ACC112 (cell line): ENCODE measurements around the gene ITPR2.

Source experiments
- H2AFZ ChIP-seq: fragments of 200-600 bp; sonication (generic); one replicate; pipeline ENCODE4 v1.6.0; 2017; ENCODE audit warnings: antibody characterized with exemption, low read length; ENCODE audit not compliant: unreplicated experiment
- H3K27ac ChIP-seq: fragments of 200-600 bp; sonication (generic); 2 replicates; pipeline ENCODE4 v1.5.1; 2014; ENCODE audit warnings: low read depth, mild to moderate bottlenecking, antibody characterized with exemption, low read length, moderate library complexity
- H3K27me3 ChIP-seq: fragments of 200-600 bp; sonication (generic); 2 replicates; pipeline ENCODE4 v1.6.1; 2014; ENCODE audit warnings: mild to moderate bottlenecking, antibody characterized with exemption, low read length, moderate library complexity, mixed read lengths; ENCODE audit not compliant: insufficient read depth
- H3K36me3 ChIP-seq: fragments of 200-600 bp; sonication (generic); 2 replicates; pipeline ENCODE4 v1.6.1; 2016; ENCODE audit warnings: mild to moderate bottlenecking, antibody characterized with exemption, low read length, moderate library complexity, mixed read lengths; ENCODE audit not compliant: insufficient read depth
- H3K4me1 ChIP-seq: fragments of 200-600 bp; sonication (generic); one replicate; pipeline ENCODE4 v1.6.1; 2016; ENCODE audit warnings: low read length, mixed read lengths; ENCODE audit not compliant: insufficient read depth, unreplicated experiment, control insufficient read depth
- H3K4me3 ChIP-seq: fragments of 200-600 bp; sonication (generic); 2 replicates; pipeline ENCODE4 v1.5.1; 2014; ENCODE audit warnings: mild to moderate bottlenecking, low read depth, low read length
- H3K79me2 ChIP-seq: fragments of 200-600 bp; sonication (generic); one replicate; pipeline ENCODE4 v1.6.0; 2016; ENCODE audit warnings: low read length; ENCODE audit not compliant: control insufficient read depth, unreplicated experiment, insufficient read depth

Gene ITPR2

GRCh38 chr12:26741584-26742227, 91.3 kb downstream of the ITPR2 start:
- Histone ChIP-seq H2AFZ (no peak overlapping the region), H3K27me3 (no peaks in the 10 kb centered on the region), H3K4me3 (no peak overlapping the region), H3K36me3 (no peaks in the 10 kb centered on the region), H3K27ac (no peak overlapping the region), H3K4me1 (peaks cover 18% of the 10 kb centered on the region), H3K79me2 (no peaks in the 10 kb centered on the region)

DNA sequence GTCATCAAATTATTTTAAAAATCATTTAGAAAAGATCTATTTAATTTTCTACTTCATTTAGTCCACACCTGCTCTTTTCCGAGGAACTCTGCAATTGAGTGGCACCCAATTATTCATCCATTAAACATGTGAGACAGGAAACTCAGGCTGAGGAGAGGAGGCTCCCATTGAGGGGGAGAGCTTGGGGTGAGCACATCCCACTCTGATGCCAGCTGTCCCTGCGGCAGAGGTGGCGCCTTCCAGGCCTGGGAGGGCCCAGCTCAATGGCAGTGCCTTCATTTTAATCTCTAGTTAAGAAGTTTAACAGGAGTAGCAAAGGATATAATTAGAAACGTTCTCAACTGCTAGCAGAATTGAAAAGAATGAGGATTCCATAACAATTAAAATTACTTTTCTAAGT, 92.0 kb downstream of the ITPR2 start:
- Histone ChIP-seq H3K4me1 (peaks cover 15% of the 10 kb centered on the region), H2AFZ (no peak overlapping the region), H3K27ac (no peak overlapping the region), H3K27me3 (no peaks in the 10 kb centered on the region), H3K4me3 (no peak overlapping the region), H3K79me2 (no peaks in the 10 kb centered on the region), H3K36me3 (no peaks in the 10 kb centered on the region)

DNA sequence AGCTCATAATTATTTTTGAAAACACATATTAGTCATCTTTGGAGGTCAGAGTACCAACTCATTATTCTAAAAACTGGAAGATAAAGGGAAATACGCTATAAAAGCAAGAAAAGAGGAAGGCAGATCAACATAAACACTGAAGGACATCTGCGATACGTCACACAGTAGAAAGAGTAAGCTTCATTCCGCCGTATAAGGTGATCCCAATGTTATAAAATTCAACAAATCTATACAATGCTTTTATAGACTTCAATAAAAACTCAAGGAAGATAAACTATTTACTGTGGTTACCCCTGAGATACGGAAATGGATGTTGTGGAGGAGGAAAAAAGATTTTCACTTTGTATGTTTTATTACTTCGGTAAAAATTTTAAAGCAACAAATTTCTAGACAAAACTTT, 92.6 kb downstream of the ITPR2 start:
- Histone ChIP-seq H3K36me3 (no peaks in the 10 kb centered on the region), H3K4me3 (no peak overlapping the region), H3K79me2 (no peaks in the 10 kb centered on the region), H3K27me3 (no peaks in the 10 kb centered on the region), H3K4me1 (peaks cover 11% of the 10 kb centered on the region), H2AFZ (no peak overlapping the region), H3K27ac (no peak overlapping the region)

DNA sequence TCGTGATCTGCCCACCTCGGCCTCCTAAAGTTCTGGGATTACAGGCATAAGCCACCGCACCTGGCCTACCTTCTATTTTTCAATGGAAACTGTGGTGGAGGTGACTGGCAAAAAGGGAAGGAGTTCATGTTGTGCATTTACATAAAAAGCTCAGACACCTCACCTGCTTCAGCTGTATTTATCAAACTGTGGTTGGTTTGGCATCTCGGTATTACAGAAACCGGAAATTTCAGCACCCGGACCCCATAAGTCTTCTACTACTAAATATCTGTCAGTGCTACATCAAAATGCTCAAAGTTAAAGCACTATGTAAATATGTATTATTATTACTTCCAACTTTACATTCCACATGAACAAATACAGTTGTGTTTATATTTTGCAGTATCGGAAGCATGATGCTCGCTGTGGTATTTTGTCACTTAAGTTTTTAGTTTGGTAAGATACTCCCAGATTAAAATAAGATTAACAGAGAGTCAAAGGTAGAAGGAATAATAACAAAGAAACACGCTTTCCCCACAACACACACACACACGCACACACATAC, 95.4 kb downstream of the ITPR2 start:
- no peaks in the 10 kb centered on the region for H3K36me3 ChIP-seq
- no peak overlapping the region for H2AFZ ChIP-seq
- no peak overlapping the region for H3K4me3 ChIP-seq
- no peak overlapping the region for H3K27ac ChIP-seq
- H3K79me2 ChIP-seq, result no peaks in the 10 kb centered on the region
- peaks cover 11% of the 10 kb centered on the region for H3K4me1 ChIP-seq
- H3K27me3 ChIP-seq, result no peaks in the 10 kb centered on the region

DNA sequence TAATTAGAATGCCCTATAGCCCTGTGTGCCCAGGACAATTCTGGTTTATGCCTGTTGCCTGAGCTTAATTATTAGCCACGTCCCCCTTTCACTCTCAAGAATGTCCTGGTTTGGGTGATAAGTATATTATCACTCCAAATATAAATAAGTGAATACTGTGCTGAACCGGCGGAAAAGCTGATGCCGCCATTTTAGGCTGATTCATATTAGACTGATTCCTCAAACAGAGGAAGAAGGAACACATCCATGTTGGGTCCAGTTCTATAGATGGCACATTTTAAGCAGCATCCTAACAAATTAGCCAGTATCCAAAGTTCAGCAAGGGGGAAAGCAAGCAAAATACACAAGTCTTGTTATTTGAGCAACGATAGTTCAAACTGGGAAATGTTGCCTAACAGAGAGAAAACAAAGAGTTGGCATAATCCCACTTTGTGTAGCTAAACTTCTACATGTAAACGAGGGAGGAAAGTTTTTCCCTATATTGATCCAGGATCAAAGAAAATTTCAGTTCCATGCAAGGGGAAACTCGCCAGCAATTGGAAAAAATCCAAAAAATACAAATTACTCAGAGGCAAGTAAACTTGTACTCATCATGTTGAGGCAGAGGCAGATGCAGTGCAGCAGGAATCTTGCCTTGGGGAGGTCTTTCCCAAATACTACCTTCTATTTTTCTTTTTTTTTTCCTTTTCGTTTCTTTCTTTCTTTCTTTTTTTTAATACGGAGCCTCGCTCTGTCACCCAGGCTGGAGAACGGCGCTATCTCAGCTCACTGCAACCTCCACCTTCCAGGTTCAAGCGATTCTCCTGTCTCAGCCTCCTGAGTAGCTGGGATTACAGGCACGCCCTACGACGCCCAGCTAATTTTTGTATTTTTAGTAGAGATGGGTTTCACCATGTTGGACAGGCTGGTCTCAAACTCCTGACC, 96.2 kb downstream of the ITPR2 start:
- Histone ChIP-seq H3K4me3 (no peak overlapping the region), H2AFZ (peak overlapping the region; percentile 2), H3K4me1 (peaks cover 11% of the 10 kb centered on the region), H3K36me3 (no peaks in the 10 kb centered on the region), H3K27ac (no peak overlapping the region), H3K79me2 (no peaks in the 10 kb centered on the region), H3K27me3 (no peaks in the 10 kb centered on the region)

DNA sequence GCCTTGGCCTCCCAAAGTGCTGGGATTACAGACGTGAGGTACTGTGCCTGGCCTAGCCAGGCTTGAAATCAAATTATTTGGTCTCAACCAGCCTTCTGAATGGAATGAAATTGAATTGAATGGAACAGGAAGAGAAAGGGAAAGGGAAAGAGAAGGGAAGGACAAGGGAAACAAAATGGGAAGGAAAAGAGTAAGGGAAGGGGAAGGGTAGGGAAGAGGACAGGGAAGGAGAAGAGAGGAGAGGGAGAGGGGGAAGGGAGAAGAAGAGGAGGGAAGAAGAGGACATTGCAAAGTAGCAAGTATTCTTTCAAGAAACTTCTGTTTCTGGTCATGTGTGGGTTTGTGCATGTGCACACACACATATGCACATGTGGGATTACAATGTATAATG, 97.8 kb downstream of the ITPR2 start:
- Histone ChIP-seq H3K36me3 (no peaks in the 10 kb centered on the region), H3K27me3 (no peaks in the 10 kb centered on the region), H3K4me1 (peaks cover 11% of the 10 kb centered on the region), H3K27ac (no peak overlapping the region), H2AFZ (no peak overlapping the region), H3K79me2 (no peaks in the 10 kb centered on the region), H3K4me3 (no peak overlapping the region)

DNA sequence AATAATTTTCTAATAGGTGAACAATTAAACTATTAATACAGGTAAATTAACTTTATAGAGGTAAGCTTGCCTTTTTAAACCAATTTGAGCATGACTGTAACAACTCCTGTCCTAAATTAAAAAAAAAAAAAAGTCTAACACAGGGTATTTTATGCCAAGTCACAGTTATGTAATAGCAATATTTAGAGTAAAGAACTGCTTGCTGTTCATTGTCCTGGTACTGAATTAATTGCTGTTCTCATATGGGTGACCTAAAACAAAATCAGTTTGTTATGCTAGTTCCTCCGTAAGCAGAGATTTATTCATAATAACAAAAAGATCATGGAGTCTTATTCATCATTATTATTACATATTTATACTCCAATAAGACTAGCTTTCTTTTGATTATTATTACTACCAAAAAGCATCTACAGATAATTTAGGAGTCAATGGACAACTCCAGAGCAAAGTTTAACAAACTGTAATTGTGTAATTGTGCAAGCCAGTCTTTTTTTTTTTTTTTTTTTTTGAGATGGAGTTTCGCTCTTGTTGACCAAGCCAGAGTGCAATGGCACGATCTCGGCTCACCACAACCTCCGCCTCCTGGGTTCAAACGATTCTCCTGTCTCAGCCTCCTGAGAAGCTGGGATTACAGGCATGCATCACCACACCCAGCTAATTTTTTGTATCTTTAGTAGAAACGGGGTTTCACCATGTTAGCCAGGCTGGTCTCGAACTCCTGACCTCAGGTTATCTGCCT, 98.3 kb downstream of the ITPR2 start:
- no peaks in the 10 kb centered on the region for H3K79me2 ChIP-seq
- no peak overlapping the region for H3K4me3 ChIP-seq
- no peaks in the 10 kb centered on the region for H3K27me3 ChIP-seq
- H3K36me3 ChIP-seq, result no peaks in the 10 kb centered on the region
- H2AFZ ChIP-seq, result no peak overlapping the region
- no peak overlapping the region for H3K27ac ChIP-seq
- peaks cover 11% of the 10 kb centered on the region for H3K4me1 ChIP-seq

DNA sequence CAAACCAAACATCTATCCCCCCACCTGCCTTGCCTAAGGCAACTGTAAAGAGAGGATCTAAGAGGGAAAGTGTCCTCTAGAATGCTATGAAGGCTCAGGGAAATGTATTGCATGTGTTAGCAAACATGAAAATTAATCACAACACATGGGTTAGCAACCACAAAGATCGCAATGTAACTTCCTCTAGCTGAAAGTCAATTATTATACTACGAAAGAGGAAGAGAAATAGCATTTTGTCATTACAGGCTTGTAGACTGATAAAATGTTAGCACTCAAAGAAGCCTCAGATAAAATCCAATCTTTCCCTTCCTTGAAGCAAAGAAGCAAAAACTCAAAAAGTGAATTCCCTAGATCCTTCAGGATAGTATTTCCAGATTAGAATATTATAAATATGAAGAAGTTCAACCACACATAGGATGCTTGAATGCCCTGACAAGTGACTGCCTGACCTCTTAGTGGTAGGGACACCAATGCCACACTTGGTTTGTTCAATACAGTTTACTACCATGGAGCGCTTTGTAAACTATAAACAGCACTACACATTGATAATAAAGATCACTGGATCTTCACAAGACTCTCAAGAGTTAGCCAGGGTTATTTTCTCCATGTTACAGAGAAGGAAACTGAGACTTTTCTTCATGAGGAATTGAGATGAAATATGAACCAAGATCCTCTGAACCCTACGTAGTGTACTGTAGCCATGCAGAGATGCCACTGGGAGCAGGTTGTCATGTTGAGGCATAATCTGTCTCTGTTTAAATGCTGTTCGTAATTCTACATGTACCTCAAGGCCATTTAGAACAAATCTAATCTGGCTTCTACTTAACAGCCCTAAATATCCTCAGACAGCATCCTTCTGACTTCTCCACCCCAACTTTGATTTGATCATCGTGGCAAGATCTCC, 100.7 kb downstream of the ITPR2 start:
- H3K27ac ChIP-seq, result no peak overlapping the region
- no peaks in the 10 kb centered on the region for H3K27me3 ChIP-seq
- H3K36me3 ChIP-seq, result no peaks in the 10 kb centered on the region
- no peak overlapping the region for H3K4me3 ChIP-seq
- H3K4me1 ChIP-seq, result peaks cover 14% of the 10 kb centered on the region
- H3K79me2 ChIP-seq, result no peaks in the 10 kb centered on the region
- H2AFZ ChIP-seq, result no peak overlapping the region

GRCh38 chr12:26730481-26731350, 102.3 kb downstream of the ITPR2 start:
- H3K4me1 ChIP-seq, result peaks cover 5% of the 10 kb centered on the region
- H2AFZ ChIP-seq, result no peak overlapping the region
- H3K79me2 ChIP-seq, result no peaks in the 10 kb centered on the region
- H3K27me3 ChIP-seq, result no peaks in the 10 kb centered on the region
- no peaks in the 10 kb centered on the region for H3K36me3 ChIP-seq
- H3K4me3 ChIP-seq, result no peak overlapping the region
- no peak overlapping the region for H3K27ac ChIP-seq
